Skeletal muscle tissue (tissue), 4 donors: ENCODE results near the gene ATP11C. TPM values are rescaled to one million over a fixed set of nuclear protein-coding genes. Genes with fewer than 3 reads are reported as not detected.
"Not testable (repeated sequence)": the region's sequence is repeated elsewhere in the genome, so short reads cannot be mapped to it uniquely, and the experiment has no call there.

Experiments used
- H3K27ac ChIP-seq: one replicate; pipeline ENCODE4 v1.7.0; 2013; ENCODE audit warnings: mild to moderate bottlenecking, low read depth, low read length, inconsistent platforms
- H3K27me3 ChIP-seq, 3 donors: one replicate each; pipeline ENCODE4 v1.7.0; 2013; ENCODE audit warnings: low read length in 3 of 3; ENCODE audit not compliant: control insufficient read depth in 3 of 3, insufficient read depth in 3 of 3
- H3K36me3 ChIP-seq, 3 donors: one replicate each; pipeline ENCODE4 v1.7.0; 2013; ENCODE audit warnings: low read length in 3 of 3; ENCODE audit not compliant: control insufficient read depth in 3 of 3, insufficient read depth in 3 of 3
- H3K4me1 ChIP-seq, 3 donors: one replicate each; pipeline ENCODE4 v1.7.0; 2013; ENCODE audit warnings: low read length in 3 of 3, mild to moderate bottlenecking in 3 of 3; ENCODE audit not compliant: control insufficient read depth in 3 of 3, insufficient read depth in 3 of 3
- H3K4me3 ChIP-seq, 3 donors: one replicate each; pipeline ENCODE4 v1.7.0; 2013; ENCODE audit warnings: low read length in 3 of 3
- H3K9ac ChIP-seq, 3 donors: one replicate each; pipeline ENCODE4 v1.7.0; 2013; ENCODE audit warnings: low read length in 3 of 3, mild to moderate bottlenecking in 3 of 3, moderate library complexity in 2 of 3, low read depth in 1 of 3
- H3K9me3 ChIP-seq, 3 donors: one replicate each; pipeline ENCODE4 v1.7.0; 2013; ENCODE audit warnings: low read length in 3 of 3; ENCODE audit not compliant: control insufficient read depth in 3 of 3
- total RNA-seq: library from RNA; depleted of rRNA; stranded (reverse); fragments of >200 nt; gene quantifications from one replicate; pipeline ENCODE4 v1.2.3, GENCODE V29; 2014
- donor health status: Osteomylitis.

The ATP11C gene
- 17.7 TPM for total RNA-seq

DNA sequence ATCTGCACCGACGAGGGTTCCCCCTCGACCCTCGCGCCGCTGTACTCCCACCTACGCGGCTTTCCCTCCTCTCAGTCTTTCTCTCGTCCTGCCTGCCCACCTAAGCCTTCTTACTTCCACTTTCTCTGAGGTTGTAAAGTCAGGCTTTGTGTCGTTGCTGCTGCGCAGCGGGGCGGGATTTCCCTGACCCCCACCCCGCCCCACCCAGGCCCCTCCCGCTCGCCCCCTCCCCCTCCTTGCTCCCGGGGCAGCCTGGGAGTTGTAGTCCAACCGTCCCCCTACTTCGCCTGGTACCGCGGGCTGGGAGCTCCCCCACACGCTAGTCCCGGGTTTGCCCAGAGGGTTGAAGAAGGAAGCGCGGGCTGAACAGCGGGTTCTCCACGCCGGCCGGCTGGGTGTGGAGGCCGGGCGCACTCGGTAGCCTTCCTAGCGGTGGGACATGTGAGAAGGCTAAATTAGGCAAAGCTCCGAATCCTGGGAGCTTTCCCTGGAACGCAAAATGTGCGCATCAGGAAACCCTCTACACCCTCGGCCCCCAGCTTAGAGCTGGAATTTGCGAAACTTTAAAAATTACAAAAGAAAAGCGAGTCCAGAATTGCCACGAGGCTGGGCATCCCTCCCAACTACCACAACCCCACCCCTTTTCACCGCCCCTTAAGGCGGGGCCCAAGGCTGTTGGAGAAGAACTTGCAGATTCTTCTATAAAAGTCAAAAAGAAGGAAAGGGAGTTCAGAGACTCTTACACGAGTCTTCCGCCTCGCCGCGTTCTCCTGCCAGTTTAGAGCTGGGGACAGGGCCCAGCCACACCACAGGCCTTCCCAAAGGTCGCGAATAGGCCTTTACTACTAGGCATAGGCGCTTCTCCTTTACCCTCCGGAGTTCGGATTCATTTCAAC, at the start of gene ATP11C:
Gene ATP11C, minus strand, starts transcription at position 153 of the 896 bp plus-strand sequence. CDS start 1,011 bp downstream, outside the sequence.
- peak within 1 kb of the TSS; percentile 91 for H3K27ac ChIP-seq
- peak within 1 kb of the TSS; percentile 74 to 76 (median 74) for H3K4me3 ChIP-seq
- no peaks in the 10 kb centered on the region for H3K36me3 ChIP-seq
- H3K27me3 ChIP-seq, result peaks cover 0 to 4% (median 0%) of the 10 kb centered on the region in 3 donors
- H3K9me3 ChIP-seq, result no peaks in the 10 kb centered on the region
- no peaks in the 10 kb centered on the region for H3K4me1 ChIP-seq
- peak within 1 kb of the TSS; percentile 72 to 76 (median 75) for H3K9ac ChIP-seq

GRCh38 chrX:139974471-139974870, 41.6 kb upstream of the ATP11C start:
- Histone ChIP-seq H3K27me3 (peaks cover 0 to 3% (median 0%) of the 10 kb centered on the region in 3 donors), H3K9ac (no peak overlapping the region), H3K4me3 (no peak overlapping the region), H3K9me3 (peaks cover 0 to 4% (median 0%) of the 10 kb centered on the region in 3 donors), H3K4me1 (peaks cover 0 to 2% (median 0%) of the 10 kb centered on the region in 3 donors), H3K36me3 (no peaks in the 10 kb centered on the region), H3K27ac (no peak overlapping the region)

DNA sequence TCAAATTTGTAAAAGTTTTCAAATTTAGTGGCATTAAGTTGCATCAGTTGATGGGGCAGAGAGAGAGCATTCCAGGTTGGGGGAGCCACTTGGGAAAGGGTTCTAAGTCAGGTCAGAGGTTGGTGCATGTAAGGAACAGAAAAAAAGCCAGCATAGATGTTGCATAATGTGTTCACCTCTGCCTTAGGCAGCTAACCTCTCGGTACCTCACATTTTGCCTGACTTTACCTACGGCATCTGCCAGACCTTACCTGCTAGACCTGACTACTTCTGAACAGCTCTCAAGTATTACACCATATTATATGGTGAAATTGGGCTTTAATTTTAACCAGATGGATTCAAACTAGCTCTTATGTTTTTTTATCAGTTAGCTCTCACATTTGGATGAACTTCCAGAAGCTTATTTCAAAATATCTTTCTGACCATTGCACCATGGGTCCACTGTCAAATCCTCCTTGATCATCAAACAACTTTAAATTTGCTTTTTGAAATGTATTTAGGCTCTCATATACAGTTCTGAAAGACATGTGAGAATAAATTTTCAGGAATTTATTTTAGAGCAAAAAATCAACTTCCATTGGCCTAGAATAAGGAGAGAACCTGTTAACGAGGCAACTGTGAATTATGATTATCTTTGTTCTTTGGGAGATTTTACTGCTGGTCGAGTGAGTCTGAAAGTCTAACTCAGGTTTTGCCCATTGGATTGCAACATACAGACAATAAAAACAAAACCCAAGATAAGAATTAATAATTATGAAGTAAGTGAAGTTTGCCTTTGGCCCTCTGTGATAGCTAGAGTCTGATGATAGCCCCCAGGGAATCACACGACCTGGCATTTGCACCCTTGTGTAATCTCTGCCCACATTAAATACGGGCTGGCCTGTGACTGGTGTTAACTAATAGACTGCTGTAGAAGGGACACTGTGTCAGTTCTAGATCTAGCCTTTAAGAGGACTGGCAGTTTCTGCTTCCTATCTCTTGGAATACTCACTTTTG, 40.1 kb upstream of the ATP11C start:
- no peak overlapping the region for H3K27ac ChIP-seq
- H3K4me3 ChIP-seq, result no peak overlapping the region
- no peaks in the 10 kb centered on the region for H3K36me3 ChIP-seq
- peaks cover 0 to 4% (median 0%) of the 10 kb centered on the region in 3 donors for H3K9me3 ChIP-seq
- no peak overlapping the region for H3K9ac ChIP-seq
- peaks cover 0 to 3% (median 0%) of the 10 kb centered on the region in 3 donors for H3K27me3 ChIP-seq
- H3K4me1 ChIP-seq, result peaks cover 0 to 2% (median 0%) of the 10 kb centered on the region in 3 donors

DNA sequence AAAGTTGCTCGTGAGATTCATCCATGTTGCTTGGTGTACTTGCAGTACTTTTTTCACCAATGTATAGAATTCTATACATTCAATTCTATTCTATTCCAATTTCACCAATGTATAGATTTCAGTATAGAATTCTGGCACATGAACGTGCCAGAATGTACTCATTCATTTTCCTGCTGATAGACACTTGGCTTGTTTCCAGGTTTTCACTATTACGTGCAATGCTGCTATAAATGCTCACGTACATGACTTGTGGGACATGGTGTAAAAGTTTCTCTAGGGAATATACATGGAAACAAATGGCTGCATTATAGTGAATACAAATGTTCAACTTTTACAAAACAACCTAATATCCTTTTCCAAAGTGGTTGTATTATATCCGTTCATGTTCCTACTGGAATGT, 39.3 kb upstream of the ATP11C start:
- Histone ChIP-seq H3K9ac (no peak overlapping the region), H3K4me3 (no peak overlapping the region), H3K4me1 (peaks cover 0 to 2% (median 0%) of the 10 kb centered on the region in 3 donors), H3K27me3 (peaks cover 0 to 3% (median 0%) of the 10 kb centered on the region in 3 donors), H3K9me3 (peaks cover 0 to 4% (median 0%) of the 10 kb centered on the region in 3 donors), H3K36me3 (no peaks in the 10 kb centered on the region), H3K27ac (no peak overlapping the region)

DNA sequence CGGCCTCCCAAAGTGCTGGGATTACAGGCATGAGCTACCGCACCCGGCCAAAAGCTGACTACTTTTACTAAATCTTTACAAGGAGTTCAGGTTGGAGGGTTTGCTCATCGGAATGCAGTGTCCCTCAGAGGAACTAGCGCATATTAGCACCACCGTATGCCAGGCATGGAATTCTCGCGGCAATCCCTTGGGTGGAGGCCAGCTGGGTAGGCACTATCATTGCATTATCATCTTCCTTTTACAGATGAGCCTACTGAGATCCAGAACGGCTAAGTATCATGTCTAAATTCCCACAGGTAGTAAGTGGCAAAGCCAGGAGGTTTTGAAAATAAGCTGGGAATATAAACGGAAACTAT, 38.5 kb upstream of the ATP11C start:
- Histone ChIP-seq H3K27me3 (peaks cover 0 to 3% (median 0%) of the 10 kb centered on the region in 3 donors), H3K4me1 (peaks cover 0 to 2% (median 0%) of the 10 kb centered on the region in 3 donors), H3K4me3 (no peak overlapping the region), H3K9ac (no peak overlapping the region), H3K27ac (no peak overlapping the region), H3K36me3 (no peaks in the 10 kb centered on the region), H3K9me3 (no peaks in the 10 kb centered on the region)

- Histone ChIP-seq H3K36me3 (no peaks in the 10 kb centered on the region), H3K9me3 (no peaks in the 10 kb centered on the region), H3K27me3 (peaks cover 0 to 3% (median 0%) of the 10 kb centered on the region in 3 donors), H3K4me1 (peaks cover 0 to 2% (median 0%) of the 10 kb centered on the region in 3 donors), H3K4me3 (no peak overlapping the region), H3K27ac (no peak overlapping the region), H3K9ac (no peak overlapping the region)
Measured at GRCh38 chrX:139969286-139969685, 36.4 kb upstream of the ATP11C start.

DNA sequence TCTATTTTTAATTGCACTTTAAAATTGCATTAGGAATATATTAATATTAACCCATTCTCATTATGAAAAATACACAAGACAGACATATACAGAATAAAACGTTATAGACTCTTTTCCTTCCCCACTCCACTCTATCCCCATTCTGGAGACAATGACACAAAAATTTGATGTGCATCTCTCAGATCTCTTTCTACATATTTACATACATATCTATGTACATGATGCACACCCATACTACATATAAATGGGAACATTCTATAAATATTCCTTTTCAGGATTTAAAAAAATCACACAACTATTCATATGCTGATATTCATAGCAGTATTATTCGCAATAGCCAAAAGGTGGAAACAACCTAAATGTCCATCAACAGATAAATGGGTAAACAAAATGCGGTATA, 34.9 kb upstream of the ATP11C start:
- Histone ChIP-seq H3K27ac (no peak overlapping the region), H3K4me3 (no peak overlapping the region), H3K9ac (no peak overlapping the region), H3K36me3 (no peaks in the 10 kb centered on the region), H3K4me1 (peaks cover 0 to 2% (median 0%) of the 10 kb centered on the region in 3 donors), H3K9me3 (no peaks in the 10 kb centered on the region), H3K27me3 (peaks cover 0 to 2% (median 0%) of the 10 kb centered on the region in 3 donors)

GRCh38 chrX:139967300-139967699, 34.4 kb upstream of the ATP11C start:
- Histone ChIP-seq H3K27ac (no peak overlapping the region), H3K4me1 (peaks cover 0 to 2% (median 0%) of the 10 kb centered on the region in 3 donors), H3K4me3 (no peak overlapping the region), H3K9ac (no peak overlapping the region), H3K36me3 (no peaks in the 10 kb centered on the region), H3K9me3 (no peaks in the 10 kb centered on the region), H3K27me3 (no peaks in the 10 kb centered on the region)

DNA sequence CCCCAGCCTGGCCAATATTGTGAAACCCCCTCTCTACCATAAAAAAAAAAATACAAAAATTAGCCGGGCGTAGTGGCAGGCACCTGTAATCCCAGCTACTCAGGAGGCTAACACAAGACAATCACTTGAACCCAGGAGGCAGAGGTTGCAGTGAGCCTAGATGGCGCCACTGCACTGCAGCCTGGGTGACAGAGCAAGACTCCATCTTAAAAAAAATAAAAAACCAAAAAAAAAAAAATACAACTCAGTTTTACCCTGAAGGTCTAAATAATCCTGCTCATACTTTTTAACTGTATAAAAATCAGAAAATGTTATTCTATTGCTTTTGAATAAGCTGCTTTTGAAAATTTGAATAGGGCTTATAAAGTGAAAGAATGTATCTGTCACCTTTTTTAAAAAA, 33.3 kb upstream of the ATP11C start:
- H3K9ac ChIP-seq, H3K36me3 ChIP-seq, H3K27me3 ChIP-seq, H3K4me3 ChIP-seq, H3K27ac ChIP-seq, H3K4me1 ChIP-seq, H3K9me3 ChIP-seq: not testable (repeated sequence)
